Measurements from ENCODE around the gene MS4A4E. TPM values are rescaled to one million over a fixed set of nuclear protein-coding genes. Genes with fewer than 3 reads are reported as not detected.
"Not testable (repeated sequence)": the region's sequence is repeated elsewhere in the genome, so short reads cannot be mapped to it uniquely, and the experiment has no call there.

The MS4A4E gene
- total RNA-seq, 2 experiments from 2014 or later, result not detected

DNA sequence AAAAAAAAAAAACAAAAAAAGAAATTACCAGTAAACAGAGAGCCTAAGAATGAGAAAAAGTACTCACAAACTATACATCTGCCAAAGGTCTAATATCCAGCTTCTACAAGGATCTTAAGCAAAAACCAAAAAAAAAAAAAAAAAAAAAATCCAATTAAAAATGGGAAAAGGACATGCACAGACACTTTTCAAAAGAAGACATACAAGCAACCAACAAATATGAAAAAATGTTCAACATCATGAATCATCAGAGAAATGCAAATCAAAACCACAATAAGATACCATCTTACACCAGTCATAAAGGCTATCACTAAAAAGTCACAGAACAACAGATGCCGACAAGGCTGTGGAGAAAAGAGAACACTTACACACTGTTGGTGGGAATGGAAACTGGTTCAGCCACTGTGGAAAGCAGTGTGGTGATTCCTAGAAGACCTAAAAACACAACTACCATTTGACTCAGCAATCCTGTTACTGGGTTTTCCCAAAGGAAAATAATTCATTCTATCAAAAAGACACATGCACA lies 78.3 kb downstream of the MS4A4E start:
- no peak for DNase-seq
- H3K9me3 Mint-ChIP-seq, result peaks cover 13% of the 10 kb centered on the region
- H3K36me3 Mint-ChIP-seq (ENCODE audit: low read depth), result no peaks in the 10 kb centered on the region
- CTCF ChIA-PET, result no interaction called here
- no peak overlapping the region for H3K4me3 Mint-ChIP-seq
- no peak overlapping the region for H3K27ac Mint-ChIP-seq
- H3K4me1 Mint-ChIP-seq (ENCODE audit: low read depth), result no peaks in the 10 kb centered on the region
- intact Hi-C loops (cut with micrococcal nuclease), result no loop called here
- H3K27me3 Mint-ChIP-seq (ENCODE audit: low read depth), result peaks cover 9% of the 10 kb centered on the region

DNA sequence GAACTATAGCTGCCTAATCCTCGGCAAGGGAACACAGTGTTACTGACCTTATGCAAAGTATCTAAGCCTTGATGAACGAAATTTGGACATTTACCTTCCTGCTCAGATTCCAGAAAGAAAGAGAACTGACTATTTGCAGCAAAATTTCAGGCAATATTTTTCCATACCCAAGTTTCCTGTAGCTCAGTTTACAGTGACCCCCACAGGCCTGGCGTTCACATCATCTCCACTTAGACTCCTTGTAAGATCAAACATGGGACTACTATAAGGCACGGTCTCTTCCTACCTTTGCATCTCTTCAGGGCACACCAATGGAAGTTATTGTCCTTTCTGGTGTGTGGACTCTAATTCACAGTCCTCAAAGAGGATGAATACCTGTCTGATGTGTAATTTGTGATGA lies 81.2 kb downstream of the MS4A4E start:
- Mint-ChIP-seq H3K4me3 (no peak overlapping the region), H3K4me1 (ENCODE audit: low read depth) (no peaks in the 10 kb centered on the region), H3K27me3 (ENCODE audit: low read depth) (peaks cover 9% of the 10 kb centered on the region), H3K36me3 (ENCODE audit: low read depth) (no peaks in the 10 kb centered on the region), H3K9me3 (no peaks in the 10 kb centered on the region), H3K27ac (no peak overlapping the region)
- CTCF ChIA-PET, result no interaction called here
- DNase-seq, result no peak
- intact Hi-C loops (cut with micrococcal nuclease), result no loop called here

DNA sequence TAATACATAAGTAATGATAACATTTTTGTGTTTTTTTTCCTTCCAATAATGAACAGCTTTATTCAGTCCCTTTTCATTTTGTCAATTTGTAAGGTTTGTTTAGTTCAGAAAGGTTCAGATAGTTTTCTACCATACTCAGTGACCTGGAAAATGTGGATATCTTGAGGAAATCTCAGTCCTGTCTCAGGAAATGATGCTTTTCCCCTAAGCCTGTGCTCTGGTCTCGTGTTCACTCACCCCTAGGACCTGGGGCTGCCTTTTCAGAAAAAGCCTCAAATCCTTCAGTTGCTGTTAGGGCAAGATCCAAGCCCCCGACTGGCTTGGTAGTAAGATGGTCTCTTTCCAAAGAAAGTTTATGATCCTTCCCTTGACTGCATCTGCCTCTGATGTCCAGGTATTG lies 81.8 kb downstream of the MS4A4E start:
- intact Hi-C loops (cut with micrococcal nuclease), result no loop called here
- no peak overlapping the region for H3K4me3 Mint-ChIP-seq
- CTCF ChIA-PET, result no interaction called here

DNA sequence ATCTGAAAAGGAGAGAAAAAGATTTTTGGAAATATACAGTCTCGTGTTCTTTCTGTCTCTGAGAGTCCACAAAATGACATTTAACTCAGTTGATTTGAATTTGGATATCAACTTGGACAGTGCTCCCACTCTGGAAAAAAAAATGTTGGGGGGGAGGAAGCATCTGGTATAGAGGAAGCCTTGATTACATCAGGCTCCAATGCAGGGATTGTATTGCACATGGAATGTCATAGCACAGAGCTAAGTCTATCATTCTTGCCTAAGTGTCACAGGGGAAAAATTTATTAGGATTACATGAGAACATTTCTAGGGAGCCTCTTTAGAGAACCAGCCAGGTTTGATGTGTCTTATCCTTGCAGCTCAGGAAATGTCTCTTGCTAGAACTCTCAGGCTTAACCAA lies 83.1 kb downstream of the MS4A4E start:
- Mint-ChIP-seq H3K36me3 (ENCODE audit: low read depth) (no peaks in the 10 kb centered on the region), H3K4me3 (no peak overlapping the region), H3K27me3 (ENCODE audit: low read depth) (peaks cover 7% of the 10 kb centered on the region), H3K27ac (no peak overlapping the region), H3K9me3 (no peaks in the 10 kb centered on the region), H3K4me1 (ENCODE audit: low read depth) (no peaks in the 10 kb centered on the region)
- no peak for DNase-seq
- CTCF ChIA-PET, result no interaction called here
- intact Hi-C loops (cut with micrococcal nuclease), result no loop called here

More for the DNA sequence above, 81.8 kb downstream of the MS4A4E start:
- H3K27ac Mint-ChIP-seq, result no peak overlapping the region
- no peaks in the 10 kb centered on the region for H3K4me1 Mint-ChIP-seq (ENCODE audit: low read depth)
- no peak for DNase-seq
- H3K9me3 Mint-ChIP-seq, result no peaks in the 10 kb centered on the region
- H3K27me3 Mint-ChIP-seq (ENCODE audit: low read depth), result peaks cover 9% of the 10 kb centered on the region
- H3K36me3 Mint-ChIP-seq (ENCODE audit: low read depth), result no peaks in the 10 kb centered on the region

DNA sequence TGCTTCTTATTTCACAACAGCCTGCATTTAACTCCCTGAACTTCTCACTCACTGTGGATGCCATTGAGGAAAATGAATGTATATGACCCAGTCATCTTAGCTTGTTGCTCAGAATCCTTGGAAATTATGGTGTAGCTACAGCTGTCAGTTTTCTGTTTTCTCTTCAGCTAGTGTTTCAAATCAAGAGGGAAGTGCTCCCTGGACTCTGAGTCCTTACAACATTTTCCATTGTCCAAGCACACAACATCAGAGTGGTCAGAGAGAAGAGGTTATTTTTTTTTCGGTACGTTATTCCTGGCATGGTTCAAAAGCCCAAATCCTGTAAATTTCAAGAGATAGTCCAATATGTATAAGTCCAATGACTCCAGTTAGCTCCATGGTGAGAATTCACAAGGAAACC lies 83.7 kb downstream of the MS4A4E start:
- DNase-seq, result no peak
- no peak overlapping the region for H3K27ac Mint-ChIP-seq
- H3K36me3 Mint-ChIP-seq (ENCODE audit: low read depth), result no peaks in the 10 kb centered on the region
- no peaks in the 10 kb centered on the region for H3K9me3 Mint-ChIP-seq
- no peak overlapping the region for H3K4me3 Mint-ChIP-seq
- H3K4me1 Mint-ChIP-seq (ENCODE audit: low read depth), result no peaks in the 10 kb centered on the region
- H3K27me3 Mint-ChIP-seq (ENCODE audit: low read depth), result peaks cover 6% of the 10 kb centered on the region
- CTCF ChIA-PET, result interaction anchor here (0.6 kb wide), 1 partner anchor 509 kb away, joined by 3 read pairs; no protein-coding TSS in a partner anchor
- intact Hi-C loops (cut with micrococcal nuclease), result no loop called here

DNA sequence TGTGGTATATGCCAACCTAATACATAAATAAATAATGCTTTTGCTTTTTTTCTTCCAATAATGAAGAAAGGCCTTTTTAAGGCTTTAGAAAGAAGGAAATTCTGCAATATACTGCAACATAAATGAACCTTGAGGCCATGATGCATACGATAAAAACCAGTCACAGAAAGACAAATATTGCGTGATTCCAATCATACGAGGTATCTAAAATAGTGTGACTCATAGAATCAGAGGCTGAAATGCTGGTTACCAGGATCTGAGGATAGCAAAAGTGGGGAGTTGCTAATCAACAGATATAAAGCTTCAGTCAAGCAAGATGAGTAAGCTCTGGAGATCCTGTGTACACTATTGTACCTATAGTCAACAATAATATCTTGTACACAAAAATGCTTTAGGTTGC lies 84.3 kb downstream of the MS4A4E start:
- Mint-ChIP-seq H3K4me3 (no peak overlapping the region), H3K27ac (no peak overlapping the region), H3K27me3 (ENCODE audit: low read depth) (peaks cover 6% of the 10 kb centered on the region), H3K9me3 (no peaks in the 10 kb centered on the region), H3K36me3 (ENCODE audit: low read depth) (no peaks in the 10 kb centered on the region), H3K4me1 (ENCODE audit: low read depth) (no peaks in the 10 kb centered on the region)
- no peak for DNase-seq
- CTCF ChIA-PET, result no interaction called here
- intact Hi-C loops (cut with micrococcal nuclease), result no loop called here

DNA sequence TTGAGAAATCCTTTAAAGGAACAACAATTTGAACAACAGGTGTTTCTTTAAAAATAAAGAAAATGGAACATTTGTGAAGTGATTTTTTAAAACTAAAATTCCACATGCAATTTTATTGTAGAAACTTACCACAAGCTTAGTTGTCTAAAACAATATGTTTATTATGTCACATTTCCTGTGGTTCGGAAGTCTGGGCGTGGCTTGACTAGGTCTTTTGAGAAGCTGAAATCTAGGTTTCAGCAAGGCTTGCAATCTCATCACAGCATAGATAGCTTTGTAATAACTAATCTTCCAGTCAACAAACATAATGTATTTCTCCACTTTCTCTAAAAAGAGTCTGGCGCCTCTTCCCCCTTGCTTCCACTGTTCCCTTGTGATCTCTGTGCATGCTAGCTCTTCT lies 87.0 kb downstream of the MS4A4E start:
- intact Hi-C loops (cut with micrococcal nuclease), result no loop called here
- Mint-ChIP-seq H3K36me3 (ENCODE audit: low read depth) (no peaks in the 10 kb centered on the region), H3K4me1 (ENCODE audit: low read depth) (no peaks in the 10 kb centered on the region), H3K4me3 (no peak overlapping the region), H3K27me3 (ENCODE audit: low read depth) (peaks cover 5% of the 10 kb centered on the region), H3K27ac (no peak overlapping the region), H3K9me3 (peaks cover 4% of the 10 kb centered on the region)
- CTCF ChIA-PET, result no interaction called here
- DNase-seq, result no peak

DNA sequence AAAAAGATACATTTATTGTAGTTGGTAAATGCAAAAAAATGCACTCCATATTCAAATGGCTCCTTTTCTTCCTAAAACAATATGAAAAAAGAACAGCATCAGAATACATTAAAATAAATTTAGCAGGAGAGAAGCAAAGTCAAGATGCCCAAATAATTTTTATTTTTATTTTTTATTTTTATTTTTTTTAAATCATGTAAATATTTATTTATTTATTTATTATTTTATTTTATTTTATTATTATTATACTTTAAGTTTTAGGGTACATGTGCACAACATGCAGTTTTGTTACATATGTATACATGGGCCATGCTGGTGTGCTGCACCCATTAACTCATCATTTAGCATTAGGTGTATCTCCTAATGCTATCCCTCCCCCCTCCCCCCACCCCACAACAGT lies 90.2 kb downstream of the MS4A4E start:
- H3K4me1 Mint-ChIP-seq (ENCODE audit: low read depth); H3K36me3 Mint-ChIP-seq (ENCODE audit: low read depth); CTCF ChIA-PET; intact Hi-C loops (cut with micrococcal nuclease); H3K4me3 Mint-ChIP-seq; H3K27me3 Mint-ChIP-seq (ENCODE audit: low read depth); DNase-seq; H3K27ac Mint-ChIP-seq; H3K9me3 Mint-ChIP-seq: not testable (repeated sequence)

DNA sequence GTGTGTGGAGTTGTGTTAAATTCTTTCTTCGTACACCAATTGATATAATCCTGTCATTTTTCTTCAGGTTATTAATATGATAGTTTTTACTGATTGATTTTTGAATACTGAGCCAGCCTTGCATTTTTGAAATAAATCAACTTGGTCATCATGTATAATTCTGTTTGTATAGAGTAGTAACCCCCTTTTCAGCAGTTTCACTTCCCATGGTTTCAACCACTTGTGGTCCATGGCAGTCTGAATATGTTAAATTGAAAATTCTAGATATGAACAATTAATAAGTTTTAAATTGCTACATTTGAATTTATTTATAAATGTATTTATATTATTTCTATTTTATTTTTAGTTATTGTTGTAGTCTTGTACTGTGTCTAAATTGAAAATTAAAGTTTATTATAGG lies 92.7 kb downstream of the MS4A4E start:
- CTCF ChIA-PET, result no interaction called here
- Mint-ChIP-seq H3K4me3 (no peak overlapping the region), H3K27ac (no peak overlapping the region), H3K36me3 (ENCODE audit: low read depth) (no peaks in the 10 kb centered on the region), H3K9me3 (peaks cover 4% of the 10 kb centered on the region), H3K27me3 (ENCODE audit: low read depth) (peaks cover 5% of the 10 kb centered on the region), H3K4me1 (ENCODE audit: low read depth) (no peaks in the 10 kb centered on the region)
- no peak for DNase-seq
- intact Hi-C loops (cut with micrococcal nuclease), result no loop called here

Small RNA genes within 50 kb of the gene (microRNA-seq; reads per million reads assigned to microRNA genes)
- not detected for gene MIR6503 (ENCODE audit: borderline microRNAs expressed, borderline replicate concordance)

Other genes with a start within 250 kb of the MS4A4E start
- gene OOSP4B, start 226.0 kb downstream of the MS4A4E start, total RNA-seq, result not detected
- gene OOSP2, start 202.7 kb downstream of the MS4A4E start, total RNA-seq, result not detected
- not detected for gene MS4A3, start 186.5 kb downstream of the MS4A4E start, total RNA-seq
- not detected for gene MS4A2, start 154.5 kb downstream of the MS4A4E start, total RNA-seq
- gene MS4A6A, start 60.1 kb downstream of the MS4A4E start, total RNA-seq, result not detected
- not detected for gene MS4A4A, start 37.5 kb upstream of the MS4A4E start, total RNA-seq
- not detected for gene MS4A6E, start 84.1 kb upstream of the MS4A4E start, total RNA-seq
- gene MS4A7, start 135.4 kb upstream of the MS4A4E start, total RNA-seq, result not detected
- not detected for gene MS4A14, start 153.3 kb upstream of the MS4A4E start, total RNA-seq
- not detected for gene MS4A5, start 186.4 kb upstream of the MS4A4E start, total RNA-seq
- gene MS4A1, start 212.7 kb upstream of the MS4A4E start, total RNA-seq, result under 1 TPM; 0.35 to 0.36 TPM
- not detected for gene MS4A12, start 249.6 kb upstream of the MS4A4E start, total RNA-seq